WTC11 (cell line): ENCODE results near the gene GRAMD2A.

ENCODE experiments used
- CTCF ChIP-seq: fragments of 200-600 bp; IDR thresholded peaks from 2 replicates; pipeline ENCODE4 v1.8.0; 2022; ENCODE audit warnings: antibody characterized with exemption
- IRF2 ChIP-seq: sonication (generic); formaldehyde crosslinking; IDR thresholded peaks from 2 replicates; pipeline ENCODE4 v1.8.0; 2022; ENCODE audit warnings: low read depth, missing genetic modification reagents, borderline replicate concordance
- SMAD4 ChIP-seq: sonication (generic); formaldehyde crosslinking; IDR thresholded peaks from 2 replicates; pipeline ENCODE4 v1.8.0; 2022; ENCODE audit warnings: mild to moderate bottlenecking, missing genetic modification reagents

GRCh38 chr15:72169236-72169920, 28.2 kb downstream of the GRAMD2A start:
- TF ChIP-seq SMAD4 (CRISPR knock-in tag) (no peak), CTCF (no peak), IRF2 (CRISPR knock-in tag) (no peak)
